GM20000 (cell line): ENCODE measurements around the gene LRRC8E.

Experiments used
- DNase-seq: peaks from one replicate; pipeline ENCODE4 v3.0.0; 2012; ENCODE audit warnings: low spot score
- CTCF ChIP-seq: IDR thresholded peaks from 2 replicates; pipeline ENCODE4 v1.5.1; 2012; ENCODE audit warnings: mild to moderate bottlenecking, control low read depth; ENCODE audit errors: extremely low read depth, missing control alignments

Gene LRRC8E

GRCh38 chr19:7932930-7933300 lies 44.6 kb downstream of the LRRC8E start:
- DNase-seq = no peak
- no peak for TF ChIP-seq CTCF

GRCh38 chr19:7933411-7933810 lies 45.1 kb downstream of the LRRC8E start:
- no peak for TF ChIP-seq CTCF
- DNase-seq = no peak

- DNase-seq = no peak
- TF ChIP-seq CTCF = no peak
Observed at GRCh38 chr19:7933828-7934725, 45.8 kb downstream of the LRRC8E start.

GRCh38 chr19:7934766-7935165 lies 46.5 kb downstream of the LRRC8E start:
- no peak for DNase-seq
- TF ChIP-seq CTCF = no peak

GRCh38 chr19:7940841-7941240 lies 52.5 kb downstream of the LRRC8E start:
- no peak for DNase-seq
- no peak for TF ChIP-seq CTCF

- no peak for DNase-seq
- no peak for TF ChIP-seq CTCF
Observed at GRCh38 chr19:7941895-7942596, 53.7 kb downstream of the LRRC8E start.

GRCh38 chr19:7942981-7943443 lies 54.7 kb downstream of the LRRC8E start:
- DNase-seq = no peak
- no peak for TF ChIP-seq CTCF
